Breast epithelium (tissue), 4 donors: ENCODE results near the gene RANBP17. TPM values are rescaled to one million over a fixed set of nuclear protein-coding genes. Genes with fewer than 3 reads are reported as not detected.

Experiments
- DNase-seq, 2 donors: peaks; one replicate each; pipeline ENCODE4 v3.0.0-alpha.2; 2019; ENCODE audit warnings: low spot score in 2 of 2
- H3K27ac ChIP-seq, 2 donors: fragments of 200-600 bp; sonication (generic) in 1 of 2; one replicate each; pipeline ENCODE4 v1.5.1; 2016 to 2019; ENCODE audit warnings: mild to moderate bottlenecking in 1 of 2
- H3K27me3 ChIP-seq, 2 donors: fragments of 200-600 bp; sonication (generic) in 1 of 2; one replicate each; pipeline versions ENCODE4 v1.5.1 to v1.6.0; 2017 to 2019; ENCODE audit warnings: control low read depth in 1 of 2, mild to moderate bottlenecking in 1 of 2
- H3K36me3 ChIP-seq: fragments of 200-600 bp; one replicate; pipeline ENCODE4 v1.5.1; 2019
- H3K4me1 ChIP-seq, 2 donors: fragments of 200-600 bp; sonication (generic); one replicate each; pipeline ENCODE4 v1.5.1; 2016 to 2019; ENCODE audit warnings: control low read depth in 1 of 2
- H3K4me3 ChIP-seq, 3 donors: fragments of 200-600 bp; sonication (generic); 1 replicate in 2 of 3; 2 replicates in 1 of 3; pipeline ENCODE4 v1.5.1; 2016 to 2019; ENCODE audit warnings: mild to moderate bottlenecking in 3 of 3, moderate library complexity in 2 of 3
- H3K9me3 ChIP-seq, 2 donors: fragments of 200-600 bp; sonication (generic) in 1 of 2; one replicate each; pipeline ENCODE4 v1.5.1; 2016 to 2019; ENCODE audit warnings: control low read depth in 1 of 2
- POLR2A ChIP-seq: fragments of 450-650 bp; IDR thresholded peaks from one replicate; pipeline ENCODE4 v1.6.1; 2016; ENCODE audit warnings: antibody characterized with exemption, mild to moderate bottlenecking, moderate library complexity
- POLR2AphosphoS5 ChIP-seq, 3 donors: sonication (generic); formaldehyde crosslinking; IDR thresholded peaks; one replicate each; pipeline ENCODE4 v1.6.1; 2017; ENCODE audit warnings: antibody characterized with exemption in 3 of 3
- intact Hi-C: fragments of 100-400 bp; cut with DNase I; formaldehyde crosslinking; loops from one replicate; pipeline ENCODE4 v1.15.1; 2023; ENCODE audit warnings: low total_unique reads
- total RNA-seq, 3 donors: library from RNA; depleted of rRNA; stranded (reverse); fragments of >200 nt; gene quantifications; one replicate each; pipeline ENCODE4 v1.1.0, GENCODE V29; 2016
- TF ChIP-seq, protein P1 (sequence below), 3 donors: fragments of 450-650 bp; IDR thresholded peaks; one replicate each; pipeline ENCODE4 v1.5.1; 2016 to 2017; ENCODE audit warnings: antibody characterized with exemption in 3 of 3, mild to moderate bottlenecking in 3 of 3, moderate library complexity in 3 of 3

Gene RANBP17
- total RNA-seq, 3 donors from 2014 or later: 6.9 to 28.4 (median 13.4) TPM

DNA sequence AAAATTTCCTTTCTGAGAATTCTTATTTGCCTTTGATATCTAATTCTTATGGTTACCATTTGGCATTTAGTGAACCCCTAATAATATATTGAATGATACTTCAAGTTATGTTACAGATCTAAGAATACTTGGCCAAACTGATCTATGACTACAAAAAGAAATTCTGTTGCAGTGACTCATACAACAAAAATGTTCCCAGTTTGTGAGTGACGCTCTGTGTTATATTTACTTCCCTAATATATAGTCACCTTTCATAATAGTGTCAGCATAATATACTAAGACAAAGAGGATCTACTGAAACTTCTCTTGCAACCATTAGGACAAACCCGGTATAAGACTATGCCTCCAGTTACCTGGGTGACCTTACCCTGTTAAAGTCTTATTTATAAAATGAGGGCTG is 230.4 kb downstream of the RANBP17 start:
- Histone ChIP-seq H3K27me3 (no peaks in the 10 kb centered on the region), H3K4me1 (no peaks in the 10 kb centered on the region), H3K27ac (no peak overlapping the region), H3K4me3 (no peak overlapping the region), H3K9me3 (peaks cover 0 to 11% of the 10 kb centered on the region in 2 donors), H3K36me3 (no peaks in the 10 kb centered on the region)
- intact Hi-C loops: no loop called here
- TF ChIP-seq POLR2A: no peak
- no peak for DNase-seq

DNA sequence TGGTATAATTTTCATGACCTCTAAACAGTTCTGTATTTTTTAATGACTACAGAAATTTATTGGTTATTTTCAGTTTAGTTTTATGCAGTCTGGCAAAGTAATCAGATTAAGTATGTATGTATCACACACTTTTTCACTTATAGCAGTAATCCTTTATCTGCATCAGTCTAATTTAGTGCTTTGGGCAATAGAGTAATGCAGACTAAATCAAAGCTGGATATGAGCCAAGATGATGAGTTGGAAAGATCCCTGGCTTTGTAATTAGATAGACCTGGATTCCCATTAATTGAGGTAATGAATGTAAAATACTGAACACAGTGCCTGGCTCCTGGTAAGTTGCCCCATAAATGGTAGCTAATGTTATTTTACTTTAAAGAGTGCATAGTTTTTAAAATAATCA is 231.8 kb downstream of the RANBP17 start:
- intact Hi-C loops: no loop called here
- H3K27me3 ChIP-seq: no peaks in the 10 kb centered on the region
- no peaks in the 10 kb centered on the region for H3K36me3 ChIP-seq

GRCh38 chr5:171094356-171094755 is 232.5 kb downstream of the RANBP17 start:
- Histone ChIP-seq H3K9me3 (peaks cover 3 to 23% of the 10 kb centered on the region in 2 donors), H3K27ac (no peak overlapping the region), H3K4me1 (no peaks in the 10 kb centered on the region), H3K36me3 (no peaks in the 10 kb centered on the region), H3K27me3 (no peaks in the 10 kb centered on the region), H3K4me3 (no peak overlapping the region)
- no peak for DNase-seq
- TF ChIP-seq POLR2AphosphoS5 (IDR thresholded peaks at IDR 0.05) (no peak), POLR2A (no peak)
- TF ChIP-seq, protein P1, sequence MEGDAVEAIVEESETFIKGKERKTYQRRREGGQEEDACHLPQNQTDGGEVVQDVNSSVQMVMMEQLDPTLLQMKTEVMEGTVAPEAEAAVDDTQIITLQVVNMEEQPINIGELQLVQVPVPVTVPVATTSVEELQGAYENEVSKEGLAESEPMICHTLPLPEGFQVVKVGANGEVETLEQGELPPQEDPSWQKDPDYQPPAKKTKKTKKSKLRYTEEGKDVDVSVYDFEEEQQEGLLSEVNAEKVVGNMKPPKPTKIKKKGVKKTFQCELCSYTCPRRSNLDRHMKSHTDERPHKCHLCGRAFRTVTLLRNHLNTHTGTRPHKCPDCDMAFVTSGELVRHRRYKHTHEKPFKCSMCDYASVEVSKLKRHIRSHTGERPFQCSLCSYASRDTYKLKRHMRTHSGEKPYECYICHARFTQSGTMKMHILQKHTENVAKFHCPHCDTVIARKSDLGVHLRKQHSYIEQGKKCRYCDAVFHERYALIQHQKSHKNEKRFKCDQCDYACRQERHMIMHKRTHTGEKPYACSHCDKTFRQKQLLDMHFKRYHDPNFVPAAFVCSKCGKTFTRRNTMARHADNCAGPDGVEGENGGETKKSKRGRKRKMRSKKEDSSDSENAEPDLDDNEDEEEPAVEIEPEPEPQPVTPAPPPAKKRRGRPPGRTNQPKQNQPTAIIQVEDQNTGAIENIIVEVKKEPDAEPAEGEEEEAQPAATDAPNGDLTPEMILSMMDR (IDR thresholded peaks at IDR 0.05): no peak
- intact Hi-C loops: no loop called here

More for the DNA sequence above, 231.8 kb downstream of the RANBP17 start:
- Histone ChIP-seq H3K4me3 (no peak overlapping the region), H3K9me3 (peaks cover 0 to 16% of the 10 kb centered on the region in 2 donors), H3K4me1 (no peaks in the 10 kb centered on the region), H3K27ac (no peak overlapping the region)
- no peak for TF ChIP-seq POLR2A
- TF ChIP-seq, protein P1 (IDR thresholded peaks at IDR 0.05): no peak
- no peak for DNase-seq

DNA sequence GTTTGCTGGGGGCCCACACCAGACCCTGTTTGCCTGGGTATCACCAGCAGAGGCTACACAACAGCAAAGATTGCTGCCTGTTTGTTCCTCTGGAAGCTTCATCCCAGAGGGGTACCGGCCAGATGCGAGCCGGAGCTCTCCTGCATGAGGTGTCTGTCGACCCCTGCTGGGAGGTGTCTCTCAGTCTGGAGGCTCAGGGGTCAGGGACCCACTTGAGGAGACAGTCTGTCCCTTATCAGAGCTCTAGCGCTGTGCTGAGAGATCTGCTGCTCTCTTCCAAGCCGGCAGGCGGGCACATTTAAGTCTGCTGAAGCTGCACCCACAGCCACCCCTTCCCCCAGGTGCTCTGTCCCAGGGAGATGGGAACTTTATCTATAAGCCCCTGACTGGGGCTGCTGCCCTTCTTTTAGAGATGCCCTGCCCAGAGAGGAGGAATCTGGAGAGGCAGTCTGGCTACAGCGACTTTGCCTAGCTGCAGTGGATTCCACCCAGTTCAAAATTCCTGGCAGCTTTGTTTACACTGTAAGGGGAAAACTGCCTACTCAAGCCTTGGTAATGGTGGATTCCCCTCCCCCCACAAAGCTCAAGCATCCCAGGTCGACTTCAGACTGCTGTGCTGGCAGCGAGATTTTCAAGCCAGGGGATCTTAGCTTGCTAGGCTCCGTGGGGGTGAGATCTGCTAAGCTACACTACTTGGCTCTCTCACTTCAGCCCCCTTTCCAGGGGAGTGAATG is 241.2 kb downstream of the RANBP17 start:
- TF ChIP-seq, protein P1 (IDR thresholded peaks at IDR 0.05): no peak
- TF ChIP-seq POLR2AphosphoS5 (IDR thresholded peaks at IDR 0.05) (no peak), POLR2A (no peak)
- Histone ChIP-seq H3K27me3 (no peaks in the 10 kb centered on the region), H3K4me1 (no peaks in the 10 kb centered on the region), H3K27ac (no peak overlapping the region), H3K9me3 (peaks cover 3 to 10% of the 10 kb centered on the region in 2 donors), H3K4me3 (no peak overlapping the region), H3K36me3 (no peaks in the 10 kb centered on the region)
- DNase-seq: no peak
- intact Hi-C loops: no loop called here

- no peak for DNase-seq
- no peak overlapping the region for H3K4me3 ChIP-seq
Measured at GRCh38 chr5:171107669-171108068, 245.9 kb downstream of the RANBP17 start.

More at GRCh38 chr5:171107669-171108068, 245.9 kb downstream of the RANBP17 start:
- Histone ChIP-seq H3K9me3 (no peaks in the 10 kb centered on the region), H3K36me3 (no peaks in the 10 kb centered on the region), H3K27ac (no peak overlapping the region), H3K4me1 (no peaks in the 10 kb centered on the region), H3K27me3 (no peaks in the 10 kb centered on the region)
- intact Hi-C loops: no loop called here
- TF ChIP-seq POLR2AphosphoS5 (IDR thresholded peaks at IDR 0.05) (no peak), POLR2A (no peak)
- TF ChIP-seq, protein P1 (IDR thresholded peaks at IDR 0.05): no peak
